ENCODE results near the gene IRF8. TPM values are rescaled to one million over a fixed set of nuclear protein-coding genes. Genes with fewer than 3 reads are reported as not detected.

The IRF8 gene
- total RNA-seq, 1 experiment from 2014 or later: 0.28 TPM

- Histone ChIP-seq H2BK15ac (ENCODE audit: low read depth, low read length) (no peak overlapping the region), H4K5ac (ENCODE audit: insufficient read length, low read depth, low read length) (no peak overlapping the region), H3T11ph (ENCODE audit: low read length) (no peak overlapping the region), H3K23ac (ENCODE audit: insufficient read length, low read depth, low read length) (no peak overlapping the region), H3K9me3 (ENCODE audit: control insufficient read depth, low read depth, low read length) (no peaks in the 10 kb centered on the region), H3K23me2 (ENCODE audit: insufficient read length, low read depth, low read length, poor library complexity, severe bottlenecking) (no peaks in the 10 kb centered on the region), H4K20me1 (ENCODE audit: control insufficient read depth, insufficient read depth, insufficient read length) (no peaks in the 10 kb centered on the region), H2BK12ac (ENCODE audit: insufficient read length, low read depth, low read length) (no peak overlapping the region), H2AK5ac (ENCODE audit: insufficient read length, low read length) (no peak overlapping the region), H2BK120ac (ENCODE audit: low read depth, low read length, poor library complexity, severe bottlenecking) (no peak overlapping the region), H3K79me1 (ENCODE audit: insufficient read depth, low read depth, low read length, poor library complexity, severe bottlenecking) (no peaks in the 10 kb centered on the region), H4K91ac (ENCODE audit: insufficient read length, low read depth, low read length) (no peak overlapping the region), H3K79me2 (ENCODE audit: insufficient read depth, low read length) (no peaks in the 10 kb centered on the region), H4K8ac (replicated peaks; ENCODE audit: insufficient read length, low read depth, low read length) (no peak overlapping the region), H3K4ac (ENCODE audit: low read depth, low read length) (no peak overlapping the region), H3K18ac (ENCODE audit: insufficient read length, low read depth, low read length) (no peak overlapping the region), H2BK5ac (ENCODE audit: insufficient read length, low read length) (no peak overlapping the region), H3K4me2 (ENCODE audit: insufficient read depth, insufficient read length, low read length) (no peak overlapping the region), H3K9ac (ENCODE audit: extremely low read depth, insufficient read length, low read length) (no peak overlapping the region), H3K4me1 (ENCODE audit: insufficient read depth, low read length) (no peaks in the 10 kb centered on the region), H3K27ac (ENCODE audit: insufficient read length, low read depth, low read length) (no peak overlapping the region), H3K14ac (ENCODE audit: insufficient read depth, low read length) (no peak overlapping the region), H2AFZ (ENCODE audit: low read length) (no peak overlapping the region), H3K56ac (ENCODE audit: insufficient read length, low read depth, low read length) (no peak overlapping the region), H2BK20ac (ENCODE audit: low read depth, low read length, poor library complexity, severe bottlenecking) (no peak overlapping the region), H3K27me3 (ENCODE audit: insufficient read depth, low read length) (no peaks in the 10 kb centered on the region)
- no CpG with 5 or more reads among the region's 5 CpGs for WGBS (ENCODE audit: extremely low coverage, insufficient read length, low lambda C conversion rate)
- Mint-ChIP-seq H3K27me3 (ENCODE audit: low read depth) (peaks cover 15% of the 10 kb centered on the region), H3K4me3 (no peak overlapping the region), H3K27ac (no peak overlapping the region), H3K36me3 (ENCODE audit: insufficient read depth in 1 of 3, low read depth in 3 of 3) (peaks cover 0 to 7% (median 0%) of the 10 kb centered on the region in 3 experiments; a peak in 3 of 7 replicates), H3K9me3 (peaks cover 9 to 15% of the 10 kb centered on the region in 2 experiments), H3K4me1 (no peaks in the 10 kb centered on the region)
- no peak for TF ChIP-seq CTCF (conservative IDR thresholded peaks at IDR 0.05)
- DNase-seq: no peak
Observed at GRCh38 chr16:85863384-85863774, 35.6 kb upstream of the IRF8 start.

Data from H9 (cell line).